ENCODE measurements around the gene NHLH1. TPM values are rescaled to one million over a fixed set of nuclear protein-coding genes. Genes with fewer than 3 reads are reported as not detected.
"Not testable (repeated sequence)": the region's sequence is repeated elsewhere in the genome, so short reads cannot be mapped to it uniquely, and the experiment has no call there.

The NHLH1 gene
- total RNA-seq, 1 experiment from 2014 or later: 0.18 TPM

DNA sequence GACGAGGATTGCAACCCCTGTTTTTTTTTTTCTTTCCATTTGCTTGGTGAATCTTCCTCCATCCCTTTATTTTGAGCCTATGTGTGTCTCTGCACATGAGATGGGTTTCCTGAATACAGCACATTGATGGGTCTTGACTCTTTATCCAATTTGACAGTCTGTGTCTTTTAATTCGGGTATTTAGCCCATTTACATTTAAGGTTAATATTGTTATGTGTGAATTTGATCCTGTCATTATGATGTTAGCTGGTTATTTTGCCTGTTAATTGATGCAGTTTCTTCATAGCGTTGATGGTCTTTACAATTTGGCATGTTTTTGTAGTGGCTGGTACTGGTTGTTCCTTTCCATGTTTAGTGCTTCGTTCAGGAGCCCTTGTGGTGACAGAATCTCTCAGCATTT is 21.5 kb downstream of the NHLH1 start:
- CTCF ChIA-PET; in situ Hi-C loops (cut with HindIII; ENCODE audit: low pct_unique_long_range_greater_than_20kb, low sequenced_read_pairs); POLR2A ChIA-PET; H3K27me3 ChIP-seq (ENCODE audit: control insufficient read depth, insufficient read depth, low read length); H3K36me3 ChIP-seq (ENCODE audit: control insufficient read depth, insufficient read depth, low read length); H3K4me3 ChIP-seq (ENCODE audit: low read depth in 2 of 2, low read length in 2 of 2); ATAC-seq; intact Hi-C loops (cut with micrococcal nuclease; ENCODE audit: unreplicated experiment); BruUV-seq (replicated peaks); H3K9me3 ChIP-seq (ENCODE audit: control insufficient read depth, insufficient read depth, low read depth, low read length); DNase-seq (ENCODE audit: low read depth, low spot score); H3K27ac ChIP-seq (ENCODE audit: low read length); H3K4me1 ChIP-seq (ENCODE audit: control insufficient read depth, insufficient read depth, low read length): not testable (repeated sequence)

DNA sequence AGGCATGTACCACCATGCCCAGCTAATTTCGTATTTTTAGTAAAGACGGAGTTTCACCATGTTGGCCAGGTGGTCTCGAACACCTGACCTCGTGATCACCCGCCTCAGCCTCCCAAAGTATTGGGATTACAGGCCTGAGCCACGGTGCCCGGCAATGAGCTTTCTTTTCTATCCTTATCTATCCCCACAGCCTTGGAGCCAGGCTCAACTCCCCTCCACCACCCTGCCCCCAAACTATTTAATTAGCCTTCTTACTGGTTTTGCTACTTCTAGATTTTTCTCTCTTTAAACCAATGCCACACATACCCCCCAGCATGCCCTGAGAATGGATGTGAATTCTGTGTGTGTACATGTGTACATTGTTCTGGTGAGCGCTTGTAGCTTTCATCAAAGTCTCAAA is 27.8 kb downstream of the NHLH1 start:
- Histone ChIP-seq H3K9me3 (ENCODE audit: control insufficient read depth, insufficient read depth, low read depth, low read length) (no peaks in the 10 kb centered on the region), H3K27ac (ENCODE audit: low read length) (no peak overlapping the region), H3K36me3 (ENCODE audit: control insufficient read depth, insufficient read depth, low read length) (no peaks in the 10 kb centered on the region), H3K4me1 (ENCODE audit: control insufficient read depth, insufficient read depth, low read length) (no peaks in the 10 kb centered on the region), H3K27me3 (ENCODE audit: control insufficient read depth, insufficient read depth, low read length) (peaks cover 10% of the 10 kb centered on the region), H3K4me3 (ENCODE audit: low read depth in 2 of 2, low read length in 2 of 2) (no peak overlapping the region)
- TF ChIP-seq SIN3A (IDR thresholded peaks at IDR 0.05; ENCODE audit: borderline replicate concordance, insufficient read depth, low read depth, low read length): no peak
- TF ChIP-seq, protein P1, sequence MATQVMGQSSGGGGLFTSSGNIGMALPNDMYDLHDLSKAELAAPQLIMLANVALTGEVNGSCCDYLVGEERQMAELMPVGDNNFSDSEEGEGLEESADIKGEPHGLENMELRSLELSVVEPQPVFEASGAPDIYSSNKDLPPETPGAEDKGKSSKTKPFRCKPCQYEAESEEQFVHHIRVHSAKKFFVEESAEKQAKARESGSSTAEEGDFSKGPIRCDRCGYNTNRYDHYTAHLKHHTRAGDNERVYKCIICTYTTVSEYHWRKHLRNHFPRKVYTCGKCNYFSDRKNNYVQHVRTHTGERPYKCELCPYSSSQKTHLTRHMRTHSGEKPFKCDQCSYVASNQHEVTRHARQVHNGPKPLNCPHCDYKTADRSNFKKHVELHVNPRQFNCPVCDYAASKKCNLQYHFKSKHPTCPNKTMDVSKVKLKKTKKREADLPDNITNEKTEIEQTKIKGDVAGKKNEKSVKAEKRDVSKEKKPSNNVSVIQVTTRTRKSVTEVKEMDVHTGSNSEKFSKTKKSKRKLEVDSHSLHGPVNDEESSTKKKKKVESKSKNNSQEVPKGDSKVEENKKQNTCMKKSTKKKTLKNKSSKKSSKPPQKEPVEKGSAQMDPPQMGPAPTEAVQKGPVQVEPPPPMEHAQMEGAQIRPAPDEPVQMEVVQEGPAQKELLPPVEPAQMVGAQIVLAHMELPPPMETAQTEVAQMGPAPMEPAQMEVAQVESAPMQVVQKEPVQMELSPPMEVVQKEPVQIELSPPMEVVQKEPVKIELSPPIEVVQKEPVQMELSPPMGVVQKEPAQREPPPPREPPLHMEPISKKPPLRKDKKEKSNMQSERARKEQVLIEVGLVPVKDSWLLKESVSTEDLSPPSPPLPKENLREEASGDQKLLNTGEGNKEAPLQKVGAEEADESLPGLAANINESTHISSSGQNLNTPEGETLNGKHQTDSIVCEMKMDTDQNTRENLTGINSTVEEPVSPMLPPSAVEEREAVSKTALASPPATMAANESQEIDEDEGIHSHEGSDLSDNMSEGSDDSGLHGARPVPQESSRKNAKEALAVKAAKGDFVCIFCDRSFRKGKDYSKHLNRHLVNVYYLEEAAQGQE (IDR thresholded peaks at IDR 0.05; ENCODE audit: insufficient read depth in 1 of 2, low read depth in 2 of 2, low read length in 1 of 2): no peak
- no peak for TF ChIP-seq TCF7L2 (IDR thresholded peaks at IDR 0.05; ENCODE audit: low read depth, low read length)
- no peak for TF ChIP-seq POLR2AphosphoS5 (IDR thresholded peaks at IDR 0.05; ENCODE audit: low read depth, low read length)
- TF ChIP-seq, protein P2, sequence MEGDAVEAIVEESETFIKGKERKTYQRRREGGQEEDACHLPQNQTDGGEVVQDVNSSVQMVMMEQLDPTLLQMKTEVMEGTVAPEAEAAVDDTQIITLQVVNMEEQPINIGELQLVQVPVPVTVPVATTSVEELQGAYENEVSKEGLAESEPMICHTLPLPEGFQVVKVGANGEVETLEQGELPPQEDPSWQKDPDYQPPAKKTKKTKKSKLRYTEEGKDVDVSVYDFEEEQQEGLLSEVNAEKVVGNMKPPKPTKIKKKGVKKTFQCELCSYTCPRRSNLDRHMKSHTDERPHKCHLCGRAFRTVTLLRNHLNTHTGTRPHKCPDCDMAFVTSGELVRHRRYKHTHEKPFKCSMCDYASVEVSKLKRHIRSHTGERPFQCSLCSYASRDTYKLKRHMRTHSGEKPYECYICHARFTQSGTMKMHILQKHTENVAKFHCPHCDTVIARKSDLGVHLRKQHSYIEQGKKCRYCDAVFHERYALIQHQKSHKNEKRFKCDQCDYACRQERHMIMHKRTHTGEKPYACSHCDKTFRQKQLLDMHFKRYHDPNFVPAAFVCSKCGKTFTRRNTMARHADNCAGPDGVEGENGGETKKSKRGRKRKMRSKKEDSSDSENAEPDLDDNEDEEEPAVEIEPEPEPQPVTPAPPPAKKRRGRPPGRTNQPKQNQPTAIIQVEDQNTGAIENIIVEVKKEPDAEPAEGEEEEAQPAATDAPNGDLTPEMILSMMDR (IDR thresholded peaks at IDR 0.05): no peak
- intact Hi-C loops (cut with micrococcal nuclease; ENCODE audit: unreplicated experiment) (no loop called here), in situ Hi-C loops (cut with HindIII; ENCODE audit: low pct_unique_long_range_greater_than_20kb, low sequenced_read_pairs) (no loop called here)
- POLR2A ChIA-PET: no interaction called here
- ATAC-seq (no peak), DNase-seq (ENCODE audit: low read depth, low spot score) (no peak)
- CTCF ChIA-PET: no interaction called here
- BruUV-seq (replicated peaks): no TSS peak

DNA sequence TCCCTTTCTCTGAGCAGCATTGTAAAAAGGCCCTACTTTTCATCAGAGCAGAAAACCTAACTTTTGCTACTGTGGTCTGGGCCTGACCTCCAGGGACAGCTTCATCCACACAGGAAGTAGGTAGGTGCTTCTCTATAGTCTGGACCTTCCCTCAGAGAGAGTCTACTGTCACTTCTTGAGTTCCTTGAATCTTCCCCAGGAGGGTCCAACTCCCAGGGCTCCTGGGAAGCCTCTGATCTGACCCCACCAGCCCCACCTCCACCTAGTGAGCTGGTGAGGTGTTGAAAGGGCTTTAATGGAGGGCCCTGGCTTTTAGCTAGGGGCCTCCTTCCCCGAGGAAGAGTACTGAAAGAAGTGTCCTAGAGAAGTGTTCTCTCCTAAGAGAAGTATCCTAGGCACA is 30.8 kb downstream of the NHLH1 start:
- Histone ChIP-seq H3K4me3 (ENCODE audit: low read depth in 2 of 2, low read length in 2 of 2) (no peak overlapping the region), H3K36me3 (ENCODE audit: control insufficient read depth, insufficient read depth, low read length) (no peaks in the 10 kb centered on the region), H3K27ac (ENCODE audit: low read length) (no peak overlapping the region), H3K9me3 (ENCODE audit: control insufficient read depth, insufficient read depth, low read depth, low read length) (no peaks in the 10 kb centered on the region), H3K4me1 (ENCODE audit: control insufficient read depth, insufficient read depth, low read length) (no peaks in the 10 kb centered on the region), H3K27me3 (ENCODE audit: control insufficient read depth, insufficient read depth, low read length) (peaks cover 25% of the 10 kb centered on the region)
- POLR2A ChIA-PET: interaction anchor here (0.6 kb wide), 1 partner anchor 13 kb away, joined by 4 read pairs; no protein-coding TSS in a partner anchor
- DNase-seq (ENCODE audit: low read depth, low spot score): no peak
- in situ Hi-C loops (cut with HindIII; ENCODE audit: low pct_unique_long_range_greater_than_20kb, low sequenced_read_pairs): no loop called here
- no peak for ATAC-seq
- TF ChIP-seq POLR2AphosphoS5 (IDR thresholded peaks at IDR 0.05; ENCODE audit: low read depth, low read length) (no peak), TCF7L2 (IDR thresholded peaks at IDR 0.05; ENCODE audit: low read depth, low read length) (no peak), SIN3A (IDR thresholded peaks at IDR 0.05; ENCODE audit: borderline replicate concordance, insufficient read depth, low read depth, low read length) (no peak)
- TF ChIP-seq, protein P1 (IDR thresholded peaks at IDR 0.05; ENCODE audit: insufficient read depth in 1 of 2, low read depth in 2 of 2, low read length in 1 of 2): no peak
- TF ChIP-seq, protein P2 (IDR thresholded peaks at IDR 0.05): no peak
- no TSS peak for BruUV-seq (replicated peaks)
- CTCF ChIA-PET: interaction anchor here (1.0 kb wide), 1 partner anchor 24 kb away, joined by 3 read pairs; no protein-coding TSS in a partner anchor
- intact Hi-C loops (cut with micrococcal nuclease; ENCODE audit: unreplicated experiment): no loop called here

Measured in Panc1 (cell line).